Measurements from ENCODE around the gene KIF17. TPM values are rescaled to one million over a fixed set of nuclear protein-coding genes. Genes with fewer than 3 reads are reported as not detected.

Gene KIF17
- polyA plus RNA-seq, 1 of the 3 experiments (the other 2 are of a cell fraction): 4.3 TPM

GRCh38 chr1:20652300-20652699 is 65.5 kb downstream of the KIF17 start:
- TF ChIP-seq SMC3 (IDR thresholded peaks at IDR 0.05; ENCODE audit: low read depth, low read length) (no peak), RXRA (IDR thresholded peaks at IDR 0.05; ENCODE audit: borderline replicate concordance, low read depth) (no peak), YY1 (IDR thresholded peaks at IDR 0.05; ENCODE audit: low read depth) (no peak), FOXM1 (IDR thresholded peaks at IDR 0.05; ENCODE audit: low read depth) (no peak), MXI1 (IDR thresholded peaks at IDR 0.05; ENCODE audit: low read depth, low read length) (no peak), RAD21 (IDR thresholded peaks at IDR 0.05; ENCODE audit: low read length) (no peak), EP300 (IDR thresholded peaks at IDR 0.05; ENCODE audit: borderline replicate concordance in 1 of 2, low read depth in 1 of 2, low read length in 1 of 2) (no peak), SIN3A (IDR thresholded peaks at IDR 0.05; ENCODE audit: borderline replicate concordance, low read depth, low read length) (no peak), NRF1 (IDR thresholded peaks at IDR 0.05; ENCODE audit: low read depth, low read length) (no peak), MAX (IDR thresholded peaks at IDR 0.05; ENCODE audit: low read depth) (no peak), USF2 (IDR thresholded peaks at IDR 0.05; ENCODE audit: borderline replicate concordance, low read depth, low read length) (no peak), PBX3 (IDR thresholded peaks at IDR 0.05) (no peak), POLR2AphosphoS5 (IDR thresholded peaks at IDR 0.05; ENCODE audit: low read depth, low read length) (no peak), NFIC (IDR thresholded peaks at IDR 0.05; ENCODE audit: borderline replicate concordance) (no peak), MEF2A (IDR thresholded peaks at IDR 0.05; ENCODE audit: borderline replicate concordance, low read depth) (no peak), IRF3 (IDR thresholded peaks at IDR 0.05; ENCODE audit: low read depth, low read length) (no peak)

More at GRCh38 chr1:20652300-20652699, 65.5 kb downstream of the KIF17 start:
- H3F3A ChIP-seq (replicated peaks; ENCODE audit: insufficient read depth): peaks cover 8% of the 10 kb centered on the region
- no peaks in the 10 kb centered on the region for H3K9me3 ChIP-seq
- WGBS (ENCODE audit: low lambda C conversion rate): 97% methylated on average over 12 of the region's 15 CpGs
- no peak overlapping the region for H3K4me2 ChIP-seq
- H3K4me3 ChIP-seq (ENCODE audit: low read depth in 2 of 2, low read length in 1 of 2): no peak overlapping the region
- peaks cover 18% of the 10 kb centered on the region; the same call in 1 of the 2 replicates for H3K79me2 ChIP-seq (ENCODE audit: insufficient read depth)
- CTCF ChIA-PET: no interaction called here
- no peak for DNase-seq
- no peaks in the 10 kb centered on the region for H3K9me2 ChIP-seq
- no peak overlapping the region for H3K27ac ChIP-seq (ENCODE audit: low read depth in 2 of 2, low read length in 1 of 2)
- POLR2A ChIA-PET: interaction anchor here (1.0 kb wide), 1 partner anchor 10 kb away, joined by 4 read pairs; no protein-coding TSS in a partner anchor
- no peaks in the 10 kb centered on the region for H3K4me1 ChIP-seq (ENCODE audit: control insufficient read depth in 1 of 2, insufficient read depth in 2 of 2, low read depth in 1 of 2, low read length in 1 of 2)
- no peak overlapping the region for H3K9ac ChIP-seq
- no peaks in the 10 kb centered on the region for H3K27me3 ChIP-seq (ENCODE audit: insufficient read depth)
- no peak overlapping the region for H2AFZ ChIP-seq (ENCODE audit: low read depth)
- no peaks in the 10 kb centered on the region; the same call in 1 of the 2 replicates for H4K20me1 ChIP-seq (ENCODE audit: insufficient read depth)
- H3K36me3 ChIP-seq (replicated peaks in 1 of 2; ENCODE audit: control insufficient read depth in 1 of 2, insufficient read depth in 2 of 2, low read length in 1 of 2): peaks cover 35 to 82% of the 10 kb centered on the region in 2 experiments

Data from SK-N-SH (cell line).